Spleen (tissue), 11 donors: ENCODE results near the gene CRHR2. TPM values are rescaled to one million over a fixed set of nuclear protein-coding genes. Genes with fewer than 3 reads are reported as not detected.
A peak's percentile ranks its signal among the peaks of the same experiment; 100 is the strongest.

Source experiments
- DNase-seq: peaks from one replicate; pipeline ENCODE4 v3.0.0-alpha.2; 2020
- H3K27ac ChIP-seq, 8 donors: fragments of 200-600 bp; sonication (generic) in 7 of 8; 1 replicate in 4 of 8; 2 replicates in 4 of 8; pipeline versions ENCODE4 v1.5.0 to v1.8.0; 2016 to 2021; ENCODE audit warnings: inconsistent platforms in 4 of 8, mild to moderate bottlenecking in 4 of 8, moderate library complexity in 1 of 8
- H3K27me3 ChIP-seq, 7 donors: fragments of 200-600 bp; sonication (generic) in 6 of 7; replicated peaks in 1 of 7; 1 replicate in 4 of 7; 2 replicates in 3 of 7; pipeline versions ENCODE4 v1.5.0 to v1.8.0; 2016 to 2021; ENCODE audit warnings: inconsistent platforms in 3 of 7, mild to moderate bottlenecking in 1 of 7
- H3K36me3 ChIP-seq, 6 donors: fragments of 200-600 bp; sonication (generic) in 5 of 6; 1 replicate in 4 of 6; 2 replicates in 2 of 6; pipeline versions ENCODE4 v1.5.0 to v1.8.0; 2016 to 2021; ENCODE audit warnings: inconsistent platforms in 2 of 6
- H3K4me1 ChIP-seq, 6 donors: fragments of 200-600 bp; sonication (generic) in 5 of 6; 1 replicate in 3 of 6; 2 replicates in 3 of 6; pipeline versions ENCODE4 v1.5.0 to v1.8.0; 2016 to 2021; ENCODE audit warnings: inconsistent platforms in 3 of 6
- H3K4me3 ChIP-seq, 8 donors: fragments of 200-600 bp; sonication (generic) in 7 of 8; 1 replicate in 4 of 8; 2 replicates in 4 of 8; pipeline versions ENCODE4 v1.5.0 to v1.8.0; 2016 to 2021; ENCODE audit warnings: inconsistent platforms in 4 of 8, mild to moderate bottlenecking in 4 of 8, moderate library complexity in 2 of 8
- H3K9me3 ChIP-seq, 8 donors: fragments of 200-600 bp; sonication (generic) in 7 of 8; 1 replicate in 4 of 8; 2 replicates in 4 of 8; pipeline versions ENCODE4 v1.5.0 to v1.8.0; 2016 to 2021; ENCODE audit warnings: inconsistent platforms in 4 of 8
- CTCF ChIP-seq, 11 experiments: fragments of 200-600 bp in 7 of 11; fragments of 450-650 bp in 4 of 11; sonication (generic) in 4 of 11; IDR thresholded peaks in 8 of 11; conservative IDR thresholded peaks in 3 of 11; 1 replicate in 7 of 11; 2 replicates in 4 of 11; pipeline versions ENCODE4 v1.4.0 to v1.8.0; 2016 to 2021; ENCODE audit warnings: antibody characterized with exemption in 11 of 11, inconsistent platforms in 4 of 11, mild to moderate bottlenecking in 1 of 11
- POLR2A ChIP-seq, 3 donors: fragments of 450-650 bp; IDR thresholded peaks; one replicate each; pipeline ENCODE4 v1.5.1; 2017; ENCODE audit warnings: antibody characterized with exemption in 3 of 3, mild to moderate bottlenecking in 1 of 3
- POLR2AphosphoS5 ChIP-seq, 3 donors: sonication (generic); formaldehyde crosslinking; IDR thresholded peaks; one replicate each; pipeline ENCODE4 v1.5.1; 2017; ENCODE audit warnings: antibody characterized with exemption in 3 of 3
- WGBS, 5 donors: extraction: QIAGEN DNeasy Blood & Tissue Kit in 3 of 5; methylation state at CpG; one replicate each; pipeline versions ENCODE4 v1.1.5 to v1.1.7; 2013 to 2018; 5-methylcytosine and 5-hydroxymethylcytosine counted together
- intact Hi-C: fragments of 100-400 bp; cut with DNase I; formaldehyde crosslinking; loops from one replicate; pipeline ENCODE4 v1.15.0; 2023; ENCODE audit warnings: low total_unique reads
- polyA plus RNA-seq, 3 donors: library from polyadenylated mRNA; stranded (reverse); fragments of 200-250 nt; gene quantifications; one replicate each; pipeline ENCODE4 v1.2.1, GENCODE V29; 2013
- total RNA-seq, 7 donors: library from RNA; depleted of rRNA in 3 of 7; stranded (reverse); fragments of >200 nt in 3 of 7; fragmentation: NEBNext Ultra II Directional in 4 of 7; extraction: Animal tissue kit (Norgen Biotek cat#: 25700) in 4 of 7; gene quantifications; one replicate each; pipeline versions ENCODE4 v1.1.0 to v1.2.1, GENCODE V29; 2016 to 2021
- donor health status: healthy with polysubstance abuse.
- donor health status: DM: no; HTN: no; CAD: no; lungs with moderate emphysema.
- donor health status: DM: no; HTN: no; CAD: no.
- donor health status: Bipolar disorder and iron deficiency.
- donor health status: healthy.
- donor health status: DM: no; HTN: no; CAD: no.
- donor health status: DM: yes; HTN: yes; CAD: no.

Gene CRHR2
- total and polyA plus RNA-seq, 10 donors = not detected

- H3K4me1 ChIP-seq = no peaks in the 10 kb centered on the region
- H3K27ac ChIP-seq = no peak overlapping the region
- intact Hi-C loops = no loop called here
- TF ChIP-seq POLR2AphosphoS5 (IDR thresholded peaks at IDR 0.05) (no peak), POLR2A (IDR thresholded peaks at IDR 0.05) (no peak), CTCF (IDR thresholded peaks at IDR 0.05 in 8 of 11, conservative IDR thresholded peaks at IDR 0.05 in 3 of 11) (no peak)
- 63 to 80% (median 69%) methylated on average over 14 to 17 of the region's 17 CpGs for WGBS, 5 donors
- no peak overlapping the region for H3K4me3 ChIP-seq
- peak; percentile 58 for DNase-seq
- H3K9me3 ChIP-seq = no peaks in the 10 kb centered on the region
- H3K36me3 ChIP-seq = no peaks in the 10 kb centered on the region
- peaks cover 0 to 26% (median 0%) of the 10 kb centered on the region in 7 donors for H3K27me3 ChIP-seq
These were observed 17.6 kb upstream of the CRHR2 start for GRCh38 chr7:30699706-30700495.

- no peaks in the 10 kb centered on the region for H3K4me1 ChIP-seq
- TF ChIP-seq POLR2AphosphoS5 (IDR thresholded peaks at IDR 0.05) (no peak), POLR2A (IDR thresholded peaks at IDR 0.05) (no peak), CTCF (IDR thresholded peaks at IDR 0.05 in 8 of 11, conservative IDR thresholded peaks at IDR 0.05 in 3 of 11) (no peak)
- intact Hi-C loops = no loop called here
- peaks cover 0 to 26% (median 0%) of the 10 kb centered on the region in 7 donors for H3K27me3 ChIP-seq
- no peak overlapping the region for H3K27ac ChIP-seq
- no peak overlapping the region for H3K4me3 ChIP-seq
- WGBS, 5 donors = 77 to 92% (median 87%) methylated on average over 4 of the region's 4 CpGs
- H3K36me3 ChIP-seq = no peaks in the 10 kb centered on the region
- peak; percentile 71 for DNase-seq
- no peaks in the 10 kb centered on the region for H3K9me3 ChIP-seq
These were observed 16.2 kb upstream of the CRHR2 start for GRCh38 chr7:30698481-30698880.

DNA sequence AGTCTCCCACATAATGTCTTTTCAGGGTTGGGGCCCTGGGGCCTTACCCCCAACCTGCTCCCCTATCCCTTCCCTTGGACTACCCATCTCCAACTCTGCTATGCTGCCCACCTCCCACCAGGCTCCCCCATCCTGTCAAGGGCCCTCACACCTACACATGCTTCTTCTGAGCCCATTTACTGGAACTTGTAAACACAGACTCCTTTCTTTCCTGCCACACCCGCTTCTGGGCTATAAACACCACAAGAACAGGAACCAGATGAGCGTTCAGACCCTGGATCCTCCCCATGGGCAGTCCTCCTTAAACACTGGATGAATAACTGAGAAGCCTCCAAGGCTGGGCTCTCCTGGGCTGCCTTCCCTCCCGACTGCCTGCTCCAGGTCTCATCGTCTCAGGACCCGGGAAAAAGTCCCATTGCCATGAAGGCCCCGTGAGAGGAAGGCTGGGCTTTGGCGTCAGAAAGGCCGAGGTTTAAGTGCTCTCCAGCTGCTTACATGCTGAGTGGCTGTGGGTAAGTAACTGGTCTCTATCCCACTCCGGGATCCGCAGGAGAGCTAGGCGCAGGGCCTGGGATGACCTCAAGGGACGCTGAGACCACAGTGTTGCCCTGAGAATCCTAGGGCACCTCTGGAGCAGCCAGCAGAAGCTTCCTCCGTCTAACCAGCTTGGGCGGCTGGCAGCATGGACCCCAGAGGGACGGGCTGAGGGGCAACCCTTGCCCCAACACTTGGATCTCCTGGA, 15.6 kb upstream of the CRHR2 start:
- Histone ChIP-seq H3K9me3 (no peaks in the 10 kb centered on the region), H3K36me3 (no peaks in the 10 kb centered on the region), H3K27ac (no peak overlapping the region), H3K4me3 (no peak overlapping the region), H3K27me3 (peaks cover 0 to 30% (median 0%) of the 10 kb centered on the region in 7 donors), H3K4me1 (no peaks in the 10 kb centered on the region)
- intact Hi-C loops = no loop called here
- peak; percentile 60 for DNase-seq
- 64 to 73% (median 68%) methylated on average over 15 of the region's 15 CpGs for WGBS, 5 donors
- no peak for TF ChIP-seq CTCF (IDR thresholded peaks at IDR 0.05 in 8 of 11, conservative IDR thresholded peaks at IDR 0.05 in 3 of 11)
- TF ChIP-seq POLR2AphosphoS5 (IDR thresholded peaks at IDR 0.05) = no peak
- TF ChIP-seq POLR2A (IDR thresholded peaks at IDR 0.05) = no peak
